BLaER1 (cell line): Measurements from ENCODE around the gene ERCC4.

ENCODE experiments used
- H3K27ac ChIP-seq: shearing (Covaris generic); formaldehyde crosslinking; 2 replicates; pipeline ENCODE4 v1.8.1; 2022
- H3K27me3 ChIP-seq: shearing (Covaris generic); formaldehyde crosslinking; 2 replicates; pipeline ENCODE4 v1.8.1; 2022
- H3K36me3 ChIP-seq: shearing (Covaris generic); formaldehyde crosslinking; 2 replicates; pipeline ENCODE4 v1.8.1; 2022
- H3K4me1 ChIP-seq: shearing (Covaris generic); formaldehyde crosslinking; 2 replicates; pipeline ENCODE4 v1.8.1; 2022
- H3K4me2 ChIP-seq: shearing (Covaris generic); formaldehyde crosslinking; 2 replicates; pipeline ENCODE4 v1.8.1; 2022
- H3K4me3 ChIP-seq: shearing (Covaris generic); formaldehyde crosslinking; 2 replicates; pipeline ENCODE4 v1.8.1; 2022
- H3K9ac ChIP-seq: shearing (Covaris generic); formaldehyde crosslinking; 2 replicates; pipeline ENCODE4 v1.8.1; 2022
- H3K9me3 ChIP-seq: shearing (Covaris generic); formaldehyde crosslinking; 2 replicates; pipeline ENCODE4 v1.8.1; 2022
- H4K20me1 ChIP-seq: shearing (Covaris generic); formaldehyde crosslinking; 2 replicates; pipeline ENCODE4 v1.8.1; 2022
- Cebpa-rat ChIP-seq: shearing (Covaris generic); IDR thresholded peaks from 2 replicates; pipeline ENCODE4 v1.8.1; 2022

Gene ERCC4

DNA sequence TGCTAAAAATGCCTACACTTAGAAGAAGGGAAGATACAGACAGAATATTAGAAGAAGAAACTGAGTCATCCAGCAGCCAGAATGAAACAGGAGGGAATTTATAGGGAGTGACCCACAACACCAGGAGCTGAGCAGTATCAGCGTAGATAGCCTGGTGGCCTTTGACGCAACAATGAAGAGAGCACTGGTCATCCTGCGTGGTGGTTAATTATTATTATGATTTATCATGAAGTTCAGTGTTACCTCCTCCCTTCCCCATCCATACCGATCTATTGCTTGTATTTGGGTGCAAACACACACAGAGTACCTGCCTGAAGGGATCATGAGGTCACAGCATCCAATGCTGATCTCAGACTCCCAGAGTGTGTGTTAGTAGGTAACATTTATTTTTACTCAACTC, 38.5 kb downstream of the ERCC4 start:
- no peak for TF ChIP-seq Cebpa-rat
- no peaks in the 10 kb centered on the region for H4K20me1 ChIP-seq
- H3K4me3 ChIP-seq = no peak overlapping the region
- H3K4me1 ChIP-seq = no peaks in the 10 kb centered on the region
- H3K27ac ChIP-seq = no peak overlapping the region
- no peaks in the 10 kb centered on the region for H3K27me3 ChIP-seq
- H3K9ac ChIP-seq = no peak overlapping the region
- H3K36me3 ChIP-seq = no peaks in the 10 kb centered on the region
- H3K4me2 ChIP-seq = no peak overlapping the region
- no peaks in the 10 kb centered on the region for H3K9me3 ChIP-seq

DNA sequence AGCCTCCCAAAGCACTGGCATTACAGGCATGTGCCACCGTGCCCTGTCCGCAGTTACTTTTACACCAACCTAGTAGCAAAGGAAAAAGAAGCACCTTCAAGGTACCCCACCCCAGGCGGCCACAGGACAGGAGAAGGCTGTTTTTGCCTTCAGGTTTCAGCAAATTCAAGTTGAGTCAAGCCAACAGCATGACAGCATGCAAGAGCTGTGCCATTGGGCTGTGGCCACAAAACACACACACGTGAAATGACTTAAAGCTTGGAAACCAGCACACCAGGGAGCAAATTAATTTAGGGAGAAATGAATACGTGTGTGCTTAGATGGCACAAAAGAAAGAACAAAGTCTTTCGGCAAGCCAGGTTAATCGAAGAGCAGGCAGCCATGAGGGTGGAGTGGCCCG, 39.7 kb downstream of the ERCC4 start:
- Histone ChIP-seq H4K20me1 (no peaks in the 10 kb centered on the region), H3K27ac (no peak overlapping the region), H3K4me2 (no peak overlapping the region), H3K4me3 (no peak overlapping the region), H3K27me3 (no peaks in the 10 kb centered on the region), H3K4me1 (no peaks in the 10 kb centered on the region), H3K36me3 (no peaks in the 10 kb centered on the region), H3K9me3 (no peaks in the 10 kb centered on the region), H3K9ac (no peak overlapping the region)
- TF ChIP-seq Cebpa-rat = no peak

DNA sequence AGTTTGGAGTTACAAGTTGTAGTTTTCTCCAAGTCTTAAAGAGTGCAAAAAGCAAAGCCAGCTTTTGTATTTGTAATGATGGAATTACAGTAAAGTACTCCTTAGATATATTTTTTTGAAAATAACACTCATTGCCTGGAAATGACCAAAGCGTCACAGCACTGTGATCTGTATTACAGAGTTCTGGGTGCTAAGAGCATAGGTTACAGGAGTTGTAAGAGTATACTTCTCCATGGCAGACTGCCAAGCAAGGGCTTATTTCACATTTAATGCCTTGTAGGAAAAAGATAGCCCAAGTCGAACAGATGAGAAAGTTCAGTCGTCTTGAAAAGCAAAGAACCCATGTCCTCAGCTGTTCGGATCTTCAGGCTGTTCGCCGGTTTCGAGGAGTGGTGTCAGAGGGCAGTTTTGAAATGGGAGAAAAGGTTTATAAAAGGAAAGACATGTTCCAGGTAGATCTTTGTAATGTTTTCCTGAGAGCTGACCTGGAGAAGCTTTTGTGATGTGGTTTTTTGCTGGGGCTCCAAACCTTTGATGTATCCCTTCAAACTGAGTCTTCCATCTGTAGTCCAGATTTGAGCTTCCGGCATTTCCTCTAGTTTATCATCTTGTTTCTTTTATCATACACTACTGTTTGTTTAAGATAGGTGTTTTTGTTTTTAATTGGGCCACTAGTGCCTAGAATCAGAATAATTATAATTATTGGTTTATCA, 41.3 kb downstream of the ERCC4 start:
- Histone ChIP-seq H3K4me3 (no peak overlapping the region), H3K36me3 (no peaks in the 10 kb centered on the region), H3K27ac (no peak overlapping the region), H3K4me2 (no peak overlapping the region), H3K9me3 (no peaks in the 10 kb centered on the region), H3K9ac (no peak overlapping the region), H3K27me3 (no peaks in the 10 kb centered on the region), H3K4me1 (no peaks in the 10 kb centered on the region), H4K20me1 (no peaks in the 10 kb centered on the region)
- TF ChIP-seq Cebpa-rat = no peak

DNA sequence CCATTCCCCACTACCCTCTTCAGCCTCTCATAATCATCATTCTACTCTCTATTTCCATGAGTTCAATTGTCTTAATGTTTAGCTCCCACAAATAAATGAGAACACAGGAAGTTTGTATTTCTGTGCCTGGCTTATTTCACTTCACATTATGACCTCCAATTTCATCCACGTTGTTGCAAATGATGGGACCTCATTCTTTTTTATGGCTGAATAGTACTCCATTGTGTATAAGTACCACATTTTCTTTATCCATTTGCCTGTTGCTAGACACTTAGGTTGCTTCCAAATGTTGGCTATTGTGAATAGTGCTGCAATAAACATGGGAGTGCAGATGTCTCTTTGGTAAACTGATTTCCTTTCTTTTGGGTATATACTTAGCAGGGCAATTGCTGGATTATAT, 42.3 kb downstream of the ERCC4 start:
- Histone ChIP-seq H3K4me2 (no peak overlapping the region), H3K36me3 (no peaks in the 10 kb centered on the region), H3K27me3 (no peaks in the 10 kb centered on the region), H3K9me3 (no peaks in the 10 kb centered on the region), H3K4me3 (no peak overlapping the region), H3K4me1 (no peaks in the 10 kb centered on the region), H3K9ac (no peak overlapping the region), H4K20me1 (no peaks in the 10 kb centered on the region), H3K27ac (no peak overlapping the region)
- TF ChIP-seq Cebpa-rat = no peak

DNA sequence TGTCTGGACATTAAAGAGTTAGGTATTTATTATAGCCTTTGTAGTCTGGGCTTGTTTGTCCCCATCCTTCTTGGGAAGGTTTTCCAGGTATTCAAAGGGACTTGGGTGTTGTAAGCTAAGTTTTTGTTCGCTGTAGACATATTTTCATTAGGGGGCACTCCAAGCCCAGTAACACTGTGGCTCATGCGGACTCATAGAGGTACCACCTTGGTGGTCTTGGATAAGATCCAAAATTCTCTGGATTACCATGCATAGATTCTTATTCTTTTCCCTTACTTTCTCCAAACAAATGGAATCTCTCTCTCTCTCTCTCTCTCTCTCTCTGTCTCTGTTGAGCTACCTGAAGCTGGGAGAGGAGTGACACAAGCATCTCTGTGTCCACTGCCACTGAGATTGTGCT, 48.9 kb downstream of the ERCC4 start:
- no peak for TF ChIP-seq Cebpa-rat
- Histone ChIP-seq H3K4me1 (no peaks in the 10 kb centered on the region), H3K27ac (no peak overlapping the region), H3K4me3 (no peak overlapping the region), H3K9me3 (no peaks in the 10 kb centered on the region), H3K27me3 (no peaks in the 10 kb centered on the region), H4K20me1 (no peaks in the 10 kb centered on the region), H3K9ac (no peak overlapping the region), H3K36me3 (no peaks in the 10 kb centered on the region), H3K4me2 (no peak overlapping the region)

DNA sequence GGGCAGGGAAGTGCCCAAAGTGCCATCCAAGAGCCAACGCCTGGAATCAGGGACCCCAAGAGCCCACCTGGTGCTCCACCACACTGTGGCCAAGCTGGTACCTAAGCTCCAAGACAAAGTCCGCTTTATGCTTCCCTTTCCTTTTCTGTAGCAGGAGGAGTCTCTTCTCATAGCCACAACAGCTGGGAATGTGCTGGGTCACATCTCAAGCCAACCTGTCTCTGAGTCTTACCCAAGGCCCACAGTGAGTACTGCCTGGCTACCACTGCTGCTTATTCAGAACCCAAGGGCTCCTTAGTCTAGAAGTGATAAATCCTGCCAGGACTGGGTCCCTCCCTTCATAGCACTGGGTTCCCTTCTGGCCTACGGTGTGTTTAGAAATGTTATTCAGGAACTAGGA, 49.8 kb downstream of the ERCC4 start:
- no peaks in the 10 kb centered on the region for H4K20me1 ChIP-seq
- H3K4me2 ChIP-seq = no peak overlapping the region
- H3K36me3 ChIP-seq = no peaks in the 10 kb centered on the region
- no peak overlapping the region for H3K9ac ChIP-seq
- TF ChIP-seq Cebpa-rat = no peak
- no peaks in the 10 kb centered on the region for H3K9me3 ChIP-seq
- no peak overlapping the region for H3K27ac ChIP-seq
- H3K4me1 ChIP-seq = no peaks in the 10 kb centered on the region
- H3K27me3 ChIP-seq = no peaks in the 10 kb centered on the region
- H3K4me3 ChIP-seq = no peak overlapping the region

DNA sequence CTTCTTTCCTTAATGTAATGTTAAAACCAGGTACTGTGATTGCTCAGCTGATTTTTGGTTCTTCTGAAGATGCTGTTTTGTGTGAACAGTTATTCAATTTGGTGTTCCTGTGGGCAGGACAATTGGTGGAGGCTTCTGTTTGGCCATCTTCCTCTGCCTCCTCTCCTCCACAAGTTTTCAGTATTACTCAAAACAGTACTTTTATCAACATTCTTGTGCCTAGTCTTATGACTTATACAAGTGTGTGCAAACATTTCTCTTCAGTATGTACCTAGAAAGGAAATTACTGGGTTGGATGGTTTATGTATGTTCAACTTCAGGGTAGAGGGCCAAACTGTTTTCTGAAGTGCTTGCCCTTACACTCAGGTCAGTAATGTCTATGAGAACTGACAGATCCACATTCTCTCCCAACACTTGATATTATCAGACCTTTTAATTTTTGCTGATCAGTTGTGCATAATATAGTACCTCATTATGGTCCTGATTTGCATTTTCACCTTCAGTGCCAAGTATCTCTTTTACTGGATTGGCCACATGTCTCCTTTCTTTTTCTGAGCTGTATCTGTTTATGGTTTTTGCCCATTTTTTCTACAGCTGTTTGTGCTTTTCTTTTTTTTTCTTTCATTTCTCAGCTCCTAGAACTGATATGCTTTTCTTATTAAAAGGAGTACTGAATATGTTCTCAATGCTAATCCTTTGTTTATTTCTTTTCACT, 50.9 kb downstream of the ERCC4 start:
- Histone ChIP-seq H3K36me3 (no peaks in the 10 kb centered on the region), H3K27ac (no peak overlapping the region), H3K4me3 (no peak overlapping the region), H3K27me3 (no peaks in the 10 kb centered on the region), H3K4me1 (no peaks in the 10 kb centered on the region), H4K20me1 (no peaks in the 10 kb centered on the region), H3K4me2 (no peak overlapping the region), H3K9ac (no peak overlapping the region), H3K9me3 (no peaks in the 10 kb centered on the region)
- TF ChIP-seq Cebpa-rat = no peak

DNA sequence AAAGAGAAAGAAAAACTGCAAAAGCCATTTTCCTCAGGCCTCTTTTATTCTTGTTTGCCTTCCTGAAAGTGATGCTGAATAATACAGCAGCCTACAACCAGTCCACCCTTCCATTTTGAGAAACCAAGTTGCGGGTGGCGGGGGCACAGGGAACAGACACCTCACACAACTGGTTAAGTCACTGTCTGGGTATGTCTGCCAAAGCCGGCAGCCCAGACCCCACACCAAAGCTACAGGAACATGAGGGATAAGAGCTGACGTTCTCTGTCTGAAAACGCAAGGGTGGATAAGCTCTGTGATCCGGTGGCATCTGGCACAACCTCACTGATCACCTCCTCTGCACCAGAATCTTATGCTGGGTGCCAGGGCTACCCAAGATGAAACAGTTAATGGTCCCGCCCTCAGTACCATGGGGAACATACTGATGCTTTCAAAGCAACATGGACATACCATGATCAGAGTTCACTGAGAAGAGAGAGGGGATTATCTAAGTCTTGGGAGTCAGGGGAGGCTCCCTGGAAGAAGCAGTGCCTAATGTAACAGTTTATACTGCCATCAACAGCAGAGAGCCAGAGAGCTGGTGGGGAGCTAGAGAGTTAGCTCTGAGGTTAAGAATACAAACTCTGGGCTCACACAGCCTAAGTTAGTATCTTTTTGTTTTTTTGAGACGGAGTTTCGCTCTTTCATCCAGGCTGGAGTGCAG, 53.5 kb downstream of the ERCC4 start:
- Histone ChIP-seq H3K9me3 (no peaks in the 10 kb centered on the region), H3K4me2 (no peak overlapping the region), H3K36me3 (no peaks in the 10 kb centered on the region), H3K4me1 (no peaks in the 10 kb centered on the region), H3K27me3 (no peaks in the 10 kb centered on the region), H3K9ac (no peak overlapping the region), H3K4me3 (no peak overlapping the region), H3K27ac (no peak overlapping the region), H4K20me1 (no peaks in the 10 kb centered on the region)
- no peak for TF ChIP-seq Cebpa-rat

DNA sequence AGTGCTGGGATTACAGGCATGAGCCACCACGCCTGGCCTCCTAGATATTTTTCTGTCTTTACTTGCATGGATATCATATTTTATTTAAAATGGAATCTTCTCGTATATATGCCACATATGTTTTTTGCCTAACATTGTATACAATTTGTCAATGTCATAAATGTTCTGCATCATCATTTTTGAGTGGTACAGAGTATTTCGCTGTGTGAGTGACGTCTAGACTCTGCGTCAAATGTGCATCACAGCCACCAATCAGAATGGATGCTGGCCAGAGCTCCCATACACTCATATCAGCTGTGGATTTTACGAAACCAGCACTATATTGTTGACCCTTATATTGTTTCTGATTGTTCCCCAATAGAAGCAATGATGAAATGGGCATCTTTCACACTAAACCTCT, 57.2 kb downstream of the ERCC4 start:
- H3K9me3 ChIP-seq = no peaks in the 10 kb centered on the region
- H3K27me3 ChIP-seq = no peaks in the 10 kb centered on the region
- TF ChIP-seq Cebpa-rat = no peak
- H3K4me1 ChIP-seq = no peaks in the 10 kb centered on the region
- H3K4me2 ChIP-seq = no peak overlapping the region
- H3K9ac ChIP-seq = no peak overlapping the region
- no peaks in the 10 kb centered on the region for H3K36me3 ChIP-seq
- H3K4me3 ChIP-seq = no peak overlapping the region
- no peak overlapping the region for H3K27ac ChIP-seq
- no peaks in the 10 kb centered on the region for H4K20me1 ChIP-seq

DNA sequence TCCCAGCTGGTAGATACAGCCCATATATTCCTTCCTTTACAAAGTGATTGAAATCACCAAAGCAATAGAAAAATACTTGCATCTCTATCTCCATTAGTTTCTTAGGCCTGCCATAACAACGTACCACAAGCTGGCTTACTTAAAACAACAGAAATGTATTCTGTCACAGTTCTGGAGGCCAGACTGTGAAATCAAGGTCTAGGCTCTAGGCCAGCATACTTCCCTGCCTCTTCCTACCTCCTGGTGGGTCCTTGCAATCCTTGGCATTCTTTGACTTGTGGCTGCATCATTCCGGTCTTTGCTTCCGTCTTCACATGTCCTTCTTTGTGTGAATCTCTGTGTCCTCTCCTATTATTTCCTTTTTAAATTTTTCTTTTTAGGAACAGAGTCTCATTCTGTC, 62.5 kb downstream of the ERCC4 start:
- H3K36me3 ChIP-seq = no peaks in the 10 kb centered on the region

More for the DNA sequence above, 62.5 kb downstream of the ERCC4 start:
- no peak overlapping the region for H3K9ac ChIP-seq
- H3K4me3 ChIP-seq = no peak overlapping the region
- no peaks in the 10 kb centered on the region for H4K20me1 ChIP-seq
- no peak overlapping the region for H3K4me2 ChIP-seq
- H3K4me1 ChIP-seq = no peaks in the 10 kb centered on the region
- no peaks in the 10 kb centered on the region for H3K27me3 ChIP-seq
- no peak for TF ChIP-seq Cebpa-rat
- H3K27ac ChIP-seq = no peak overlapping the region
- no peaks in the 10 kb centered on the region for H3K9me3 ChIP-seq
